ENCODE results near the gene ADCY3. TPM values are rescaled to one million over a fixed set of nuclear protein-coding genes. Genes with fewer than 3 reads are reported as not detected.
A peak's percentile ranks its signal among the peaks of the same experiment; 100 is the strongest.

ADCY3 gene
- total and polyA plus RNA-seq, 12 donors: 5.3 to 50.8 (median 13.1) TPM

DNA sequence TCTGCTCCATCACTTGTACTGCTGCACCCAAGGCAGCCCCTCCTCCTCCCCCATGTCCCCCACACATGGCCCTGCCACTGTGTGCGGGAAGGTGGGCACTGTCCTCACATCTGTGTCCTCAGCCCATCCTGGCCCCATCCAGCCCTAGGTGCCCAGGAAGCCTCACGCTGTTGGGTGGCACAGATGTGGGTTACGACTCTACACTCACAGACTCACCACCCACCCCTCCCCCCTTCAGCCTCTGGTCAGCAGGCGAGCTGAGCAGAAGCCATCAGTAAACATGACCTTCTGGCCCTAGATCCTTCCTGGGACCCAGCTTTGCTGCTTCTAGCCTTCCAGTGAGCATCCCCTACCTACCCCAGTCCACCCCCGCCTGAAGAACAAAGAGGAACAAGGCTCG lies 43.0 kb downstream of the ADCY3 start:
- DNase-seq: no peak
- TF ChIP-seq, protein P1, sequence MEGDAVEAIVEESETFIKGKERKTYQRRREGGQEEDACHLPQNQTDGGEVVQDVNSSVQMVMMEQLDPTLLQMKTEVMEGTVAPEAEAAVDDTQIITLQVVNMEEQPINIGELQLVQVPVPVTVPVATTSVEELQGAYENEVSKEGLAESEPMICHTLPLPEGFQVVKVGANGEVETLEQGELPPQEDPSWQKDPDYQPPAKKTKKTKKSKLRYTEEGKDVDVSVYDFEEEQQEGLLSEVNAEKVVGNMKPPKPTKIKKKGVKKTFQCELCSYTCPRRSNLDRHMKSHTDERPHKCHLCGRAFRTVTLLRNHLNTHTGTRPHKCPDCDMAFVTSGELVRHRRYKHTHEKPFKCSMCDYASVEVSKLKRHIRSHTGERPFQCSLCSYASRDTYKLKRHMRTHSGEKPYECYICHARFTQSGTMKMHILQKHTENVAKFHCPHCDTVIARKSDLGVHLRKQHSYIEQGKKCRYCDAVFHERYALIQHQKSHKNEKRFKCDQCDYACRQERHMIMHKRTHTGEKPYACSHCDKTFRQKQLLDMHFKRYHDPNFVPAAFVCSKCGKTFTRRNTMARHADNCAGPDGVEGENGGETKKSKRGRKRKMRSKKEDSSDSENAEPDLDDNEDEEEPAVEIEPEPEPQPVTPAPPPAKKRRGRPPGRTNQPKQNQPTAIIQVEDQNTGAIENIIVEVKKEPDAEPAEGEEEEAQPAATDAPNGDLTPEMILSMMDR (IDR thresholded peaks at IDR 0.05): no peak
- H3K27ac ChIP-seq: no peak overlapping the region

DNA sequence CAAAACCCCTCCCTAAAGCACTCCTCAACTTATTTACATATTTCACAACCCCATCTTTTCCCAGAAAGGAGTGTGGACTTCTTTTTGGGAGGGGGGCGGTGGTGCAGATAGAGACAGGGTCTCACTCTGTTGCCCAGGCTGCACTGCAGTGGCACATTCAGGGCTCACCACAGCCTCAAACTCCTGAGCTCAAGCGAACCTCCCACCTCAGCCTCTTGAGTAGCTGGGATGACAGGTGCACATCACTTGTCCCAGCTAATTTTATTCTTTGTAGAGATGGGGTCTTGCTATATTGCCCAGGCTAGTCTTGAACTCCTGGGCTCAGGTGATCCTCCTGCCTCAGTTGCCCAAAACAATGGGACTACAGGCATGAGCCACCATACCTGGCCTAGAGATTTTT lies 44.1 kb downstream of the ADCY3 start:
- intact Hi-C loops (cut with DNase I): no loop called here
- DNase-seq (no peak), ATAC-seq (no peak)
- 96 to 98% methylated on average over 2 of the region's 2 CpGs for WGBS, 2 donors
- Histone ChIP-seq H3K9me3 (no peaks in the 10 kb centered on the region), H3K27me3 (no peaks in the 10 kb centered on the region), H3K36me3 (no peaks in the 10 kb centered on the region), H3K4me3 (no peak overlapping the region), H3K27ac (no peak overlapping the region), H3K4me1 (peaks cover 0 to 72% (median 17%) of the 10 kb centered on the region in 9 donors)
- TF ChIP-seq, protein P1 (IDR thresholded peaks at IDR 0.05): no peak

More for the DNA sequence above, 43.0 kb downstream of the ADCY3 start:
- H3K4me1 ChIP-seq: peaks cover 0 to 62% (median 17%) of the 10 kb centered on the region in 9 donors
- no peaks in the 10 kb centered on the region for H3K9me3 ChIP-seq
- H3K36me3 ChIP-seq: no peaks in the 10 kb centered on the region
- 95 to 97% methylated on average over 6 of the region's 6 CpGs for WGBS, 2 donors
- no peaks in the 10 kb centered on the region for H3K27me3 ChIP-seq
- H3K4me3 ChIP-seq: no peak overlapping the region
- intact Hi-C loops (cut with DNase I): no loop called here
- ATAC-seq: no peak

DNA sequence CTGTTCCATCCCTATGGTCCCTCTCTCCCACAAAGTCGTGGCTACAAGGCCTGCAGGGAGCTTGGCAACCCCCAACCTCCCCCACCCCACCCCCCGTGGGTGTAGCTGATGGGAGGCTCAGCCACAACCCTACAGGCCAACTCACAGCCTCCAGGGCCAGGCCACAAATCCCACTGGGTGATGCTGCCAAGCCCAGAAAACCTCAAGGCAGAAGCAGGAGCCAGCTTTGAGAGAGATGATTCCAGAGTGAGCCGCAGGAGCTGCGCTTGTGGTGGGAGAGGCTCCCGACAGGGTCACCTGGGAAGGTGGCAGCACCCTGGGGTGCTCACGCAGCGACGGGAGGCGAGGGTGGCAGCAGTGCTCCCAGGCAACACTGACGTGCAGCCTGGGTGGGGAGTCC lies 44.8 kb downstream of the ADCY3 start:
- intact Hi-C loops (cut with DNase I): no loop called here
- no peak overlapping the region for H3K4me3 ChIP-seq
- DNase-seq: no peak
- H3K27me3 ChIP-seq: no peaks in the 10 kb centered on the region
- peak overlapping the region in 1 of 10 donors; percentile 82 for H3K27ac ChIP-seq
- peaks cover 0 to 6% (median 0%) of the 10 kb centered on the region in 9 donors for H3K36me3 ChIP-seq
- 93 to 95% methylated on average over 10 of the region's 10 CpGs for WGBS, 2 donors
- no peaks in the 10 kb centered on the region for H3K9me3 ChIP-seq
- ATAC-seq: no peak
- H3K4me1 ChIP-seq: peaks cover 0 to 72% (median 17%) of the 10 kb centered on the region in 9 donors
- TF ChIP-seq, protein P1 (IDR thresholded peaks at IDR 0.05): no peak

DNA sequence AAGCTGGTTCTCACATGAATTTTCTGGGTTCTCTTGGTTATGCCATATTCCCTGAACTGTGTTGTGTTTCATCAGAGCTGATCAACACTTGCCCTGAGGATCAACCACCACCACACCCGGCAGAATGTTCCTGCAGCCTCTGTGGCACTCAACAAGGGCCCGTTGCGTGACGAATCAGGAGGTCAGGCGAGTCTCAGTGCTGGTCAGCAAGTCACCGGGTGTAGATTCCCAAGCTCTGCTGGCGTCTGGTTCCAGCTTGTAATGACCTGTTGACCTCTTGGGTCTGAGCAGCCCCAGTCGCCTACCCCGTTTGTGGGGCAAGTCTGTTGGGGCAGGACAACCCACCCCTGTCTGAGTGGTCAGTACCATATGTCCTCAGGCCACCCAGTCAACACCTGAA lies 46.0 kb downstream of the ADCY3 start:
- intact Hi-C loops (cut with DNase I): no loop called here
- Histone ChIP-seq H3K36me3 (peaks cover 0 to 6% (median 0%) of the 10 kb centered on the region in 9 donors), H3K4me3 (no peak overlapping the region), H3K27me3 (no peaks in the 10 kb centered on the region), H3K4me1 (peaks cover 0 to 67% (median 17%) of the 10 kb centered on the region in 9 donors), H3K9me3 (no peaks in the 10 kb centered on the region), H3K27ac (peak overlapping the region in 8 of 10 donors; percentile 41 to 82 (median 63))
- TF ChIP-seq, protein P1 (IDR thresholded peaks at IDR 0.05): no peak
- peak in 6 of 8 donors; percentile 10 to 68 (median 16) for ATAC-seq
- 85 to 91% methylated on average over 9 of the region's 9 CpGs for WGBS, 2 donors
- no peak for DNase-seq

Measured in heart right ventricle (tissue), 16 donors.